Mucosa of rectum (tissue), 2 donors: Measurements from ENCODE around the gene TLX2.

Experiments
- H3K27ac ChIP-seq, 2 donors: one replicate each; pipeline ENCODE4 v1.7.0; 2013; ENCODE audit warnings: inconsistent platforms in 2 of 2, low read depth in 2 of 2, low read length in 2 of 2
- H3K27me3 ChIP-seq, 2 donors: one replicate each; pipeline ENCODE4 v1.7.0; 2013; ENCODE audit warnings: low read length in 2 of 2; ENCODE audit not compliant: control insufficient read depth in 2 of 2, insufficient read depth in 2 of 2
- H3K36me3 ChIP-seq, 2 donors: one replicate each; pipeline ENCODE4 v1.7.0; 2013; ENCODE audit warnings: low read length in 2 of 2; ENCODE audit not compliant: control insufficient read depth in 2 of 2, insufficient read depth in 2 of 2
- H3K4me1 ChIP-seq, 2 donors: one replicate each; pipeline ENCODE4 v1.7.0; 2013; ENCODE audit warnings: low read length in 2 of 2, mild to moderate bottlenecking in 1 of 2; ENCODE audit not compliant: control insufficient read depth in 2 of 2, insufficient read depth in 2 of 2
- H3K4me3 ChIP-seq, 2 donors: one replicate each; pipeline ENCODE4 v1.7.0; 2013; ENCODE audit warnings: low read length in 2 of 2
- H3K9ac ChIP-seq, 2 donors: one replicate each; pipeline ENCODE4 v1.7.0; 2013; ENCODE audit warnings: low read length in 2 of 2, low read depth in 1 of 2, mild to moderate bottlenecking in 1 of 2
- H3K9me3 ChIP-seq, 2 donors: one replicate each; pipeline ENCODE4 v1.7.0; 2013; ENCODE audit warnings: low read length in 2 of 2; ENCODE audit not compliant: control insufficient read depth in 2 of 2
- donor health status: healthy.
- donor health status: Normal muscosa, but diverticular disease.

TLX2 gene

DNA sequence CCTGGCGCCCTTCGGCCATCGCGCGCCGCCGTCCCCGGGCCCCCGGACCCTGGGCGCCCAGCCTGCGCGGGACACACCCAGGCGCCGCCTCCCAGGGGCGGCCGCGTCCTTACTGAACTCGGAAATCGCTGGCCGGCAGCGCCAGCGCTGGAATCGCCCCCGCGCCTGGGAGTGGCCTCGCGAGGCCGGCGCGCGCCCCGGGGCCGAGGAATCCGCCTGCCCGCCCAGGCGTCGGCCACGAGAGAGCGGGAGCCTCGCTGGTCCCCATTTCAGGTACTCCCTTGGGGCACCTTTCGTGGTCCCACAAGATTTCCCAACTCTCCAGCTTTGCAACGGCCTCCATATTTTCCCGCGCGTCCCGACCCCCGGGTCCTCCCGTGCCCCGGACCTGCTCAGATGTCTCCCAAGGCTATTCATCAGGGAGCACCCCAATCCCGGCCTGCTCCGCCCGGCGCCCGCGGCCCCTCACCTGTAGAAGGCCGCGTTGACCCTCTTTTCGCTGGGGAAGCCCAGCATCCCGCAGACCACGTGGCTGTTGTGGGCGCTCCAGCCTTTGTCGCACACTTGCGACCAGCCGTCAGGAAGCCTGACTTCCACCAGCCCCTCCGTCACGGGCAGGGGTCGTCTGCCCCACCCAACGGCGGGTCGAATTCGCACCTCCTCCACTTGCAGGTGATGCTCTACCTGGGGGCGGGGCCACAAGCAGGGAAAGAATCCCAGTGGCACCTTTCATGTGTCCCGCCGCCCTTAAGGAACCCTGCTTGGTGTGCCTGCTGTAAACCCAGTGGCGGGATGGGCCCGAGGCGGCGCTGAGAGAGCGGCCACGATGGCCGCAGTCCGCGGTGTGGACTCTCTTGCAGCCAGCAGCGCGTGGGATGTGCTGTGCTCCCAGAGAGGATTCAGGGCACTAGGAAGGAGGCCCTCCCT lies 34.9 kb downstream of the TLX2 start:
- Histone ChIP-seq H3K4me3 (peak overlapping the region; percentile 66 to 67), H3K4me1 (peaks cover 5 to 23% of the 10 kb centered on the region in 2 donors), H3K27ac (peak overlapping the region; percentile 43 to 57), H3K36me3 (no peaks in the 10 kb centered on the region), H3K9me3 (no peaks in the 10 kb centered on the region), H3K9ac (peak overlapping the region; percentile 52 to 74), H3K27me3 (no peaks in the 10 kb centered on the region)

DNA sequence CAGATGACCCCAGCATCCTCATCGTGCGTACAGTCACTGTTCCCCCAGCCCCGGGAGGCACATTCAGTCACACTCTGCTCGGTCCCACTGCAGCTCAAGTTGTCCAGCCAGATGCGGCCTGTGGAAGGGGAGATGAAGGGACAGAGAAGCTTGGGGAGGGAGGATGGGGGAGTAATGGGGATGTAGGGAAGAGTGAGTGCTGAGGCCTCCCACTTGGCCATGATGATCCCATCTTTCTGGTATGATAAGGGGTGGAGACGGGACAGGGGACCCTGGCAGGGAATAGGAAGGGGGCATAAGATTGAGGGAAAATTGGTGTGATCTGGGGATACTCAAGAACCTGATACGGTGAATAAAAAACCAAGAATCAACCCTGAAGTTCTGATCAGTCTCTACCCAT lies 36.0 kb downstream of the TLX2 start:
- H3K9ac ChIP-seq = no peak overlapping the region
- no peak overlapping the region for H3K4me3 ChIP-seq
- H3K27ac ChIP-seq = no peak overlapping the region
- H3K9me3 ChIP-seq = no peaks in the 10 kb centered on the region
- no peaks in the 10 kb centered on the region for H3K27me3 ChIP-seq
- H3K36me3 ChIP-seq = no peaks in the 10 kb centered on the region
- peaks cover 5 to 23% of the 10 kb centered on the region in 2 donors for H3K4me1 ChIP-seq

DNA sequence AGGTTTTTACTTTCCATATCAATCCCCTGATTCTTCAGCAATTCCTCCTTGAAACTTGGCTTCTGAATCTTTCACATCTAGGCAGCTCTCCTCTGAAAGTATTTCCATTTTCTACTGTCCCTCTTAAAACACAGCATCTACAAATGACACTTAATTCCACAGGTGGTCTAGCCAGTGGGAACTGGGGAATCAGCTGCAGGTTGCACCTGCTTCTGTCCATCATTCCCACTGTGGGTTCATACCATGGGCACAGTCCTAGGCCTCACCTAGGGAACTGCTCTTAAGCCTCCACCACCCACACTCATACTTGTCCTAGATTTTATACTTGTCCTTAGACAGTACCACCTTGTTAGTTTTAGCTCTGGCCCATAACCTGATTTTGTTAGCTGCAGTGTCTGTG lies 37.3 kb downstream of the TLX2 start:
- Histone ChIP-seq H3K4me3 (no peak overlapping the region), H3K9ac (no peak overlapping the region), H3K4me1 (peaks cover 5 to 23% of the 10 kb centered on the region in 2 donors), H3K27ac (no peak overlapping the region), H3K36me3 (peaks cover 0 to 3% of the 10 kb centered on the region in 2 donors), H3K27me3 (no peaks in the 10 kb centered on the region), H3K9me3 (no peaks in the 10 kb centered on the region)

DNA sequence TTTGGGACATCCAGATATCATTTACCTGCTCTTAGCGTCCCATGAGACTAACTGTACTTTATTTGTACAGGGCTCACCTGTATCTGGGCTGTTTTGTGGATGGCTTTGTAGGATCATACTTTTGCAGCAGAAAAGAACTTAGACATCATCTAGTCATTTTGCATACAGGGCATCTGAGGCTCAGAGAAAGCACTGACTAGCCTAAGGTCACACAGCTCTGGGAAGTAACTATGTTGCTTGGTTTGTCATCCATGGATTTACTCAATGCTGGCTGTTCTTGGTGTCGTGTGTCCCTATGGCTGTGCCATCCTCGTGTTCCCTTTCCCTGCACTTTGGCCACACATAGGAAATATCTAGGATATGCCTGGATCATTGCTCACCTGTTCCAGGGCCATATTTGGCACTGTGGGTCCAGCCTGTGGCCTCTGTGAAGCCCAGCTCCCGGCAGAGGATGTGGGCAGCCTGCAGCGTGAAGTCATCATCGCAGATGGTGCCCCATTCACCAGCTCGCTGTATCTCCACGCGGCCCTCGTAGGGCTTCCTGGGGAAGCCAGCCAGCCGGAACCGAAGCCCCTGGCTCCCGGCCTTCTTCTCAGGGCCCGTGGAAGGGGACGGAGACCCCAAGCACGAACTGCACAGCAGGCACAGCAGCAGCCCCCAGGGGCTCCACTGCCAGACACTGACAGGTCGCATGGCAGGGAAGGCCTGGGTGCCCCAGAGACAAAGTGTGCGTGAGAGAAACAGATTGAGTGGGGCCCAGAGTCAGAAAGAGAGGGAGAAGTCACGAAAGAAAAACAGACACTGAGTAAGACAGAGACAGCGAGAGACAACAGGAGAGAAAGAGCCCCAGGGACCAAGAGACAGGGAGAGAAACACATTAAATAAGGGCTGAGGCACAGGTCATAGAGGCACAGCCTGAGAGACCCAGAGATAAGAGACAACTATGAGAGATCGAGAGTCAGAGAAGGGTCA lies 38.0 kb downstream of the TLX2 start:
- Histone ChIP-seq H3K4me3 (no peak overlapping the region), H3K9me3 (no peaks in the 10 kb centered on the region), H3K4me1 (peaks cover 8 to 23% of the 10 kb centered on the region in 2 donors), H3K27ac (no peak overlapping the region), H3K9ac (no peak overlapping the region), H3K36me3 (peaks cover 0 to 7% of the 10 kb centered on the region in 2 donors), H3K27me3 (no peaks in the 10 kb centered on the region)

DNA sequence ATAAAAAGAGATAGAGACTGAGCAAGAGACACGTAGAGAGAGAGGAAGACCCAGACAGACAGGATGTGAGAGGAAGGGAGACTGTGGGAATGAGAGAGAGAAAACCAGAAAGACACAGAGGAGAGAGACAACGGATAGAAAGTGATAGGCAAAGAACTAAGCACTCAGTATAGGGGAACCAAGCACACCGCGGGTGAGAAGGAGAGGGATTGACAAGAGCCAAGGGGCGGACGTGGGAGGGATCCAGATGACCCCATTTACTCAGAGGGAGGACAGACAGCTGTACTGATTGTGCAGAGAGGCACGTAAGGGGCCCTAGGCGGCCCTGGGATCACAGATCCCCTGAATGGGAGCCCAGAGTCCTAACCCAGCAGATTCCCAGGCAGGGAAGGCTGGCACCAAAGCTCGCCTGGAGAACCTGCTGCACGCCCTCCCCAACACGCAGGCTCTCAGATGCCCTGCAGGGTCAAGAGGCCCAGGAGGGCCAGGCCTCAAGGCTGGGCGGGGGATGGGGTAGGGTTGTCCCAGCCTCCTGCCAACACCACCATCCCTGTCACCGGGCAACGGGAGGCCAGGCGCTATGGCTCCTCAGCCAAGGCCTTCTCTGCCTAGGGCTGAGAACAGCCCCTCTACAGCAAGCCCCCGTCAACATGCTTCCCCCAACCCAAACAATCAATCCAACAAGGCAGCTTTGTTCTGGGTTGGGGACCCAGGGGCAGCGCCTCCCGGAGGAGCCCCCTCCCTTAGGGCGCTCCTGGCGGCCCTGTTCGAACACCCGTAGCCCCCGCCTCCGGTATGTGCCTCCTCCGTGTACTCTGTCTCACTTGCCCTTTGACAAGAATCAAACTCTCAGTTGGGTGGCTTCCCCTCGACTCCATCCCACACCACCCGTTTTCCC lies 38.9 kb downstream of the TLX2 start:
- Histone ChIP-seq H3K4me1 (peaks cover 13 to 23% of the 10 kb centered on the region in 2 donors), H3K27ac (peak overlapping the region in 1 of 2 donors; percentile 85), H3K9me3 (no peaks in the 10 kb centered on the region), H3K27me3 (no peaks in the 10 kb centered on the region), H3K4me3 (peak overlapping the region; percentile 99), H3K9ac (peak overlapping the region; percentile 41 to 86), H3K36me3 (peaks cover 0 to 8% of the 10 kb centered on the region in 2 donors)

DNA sequence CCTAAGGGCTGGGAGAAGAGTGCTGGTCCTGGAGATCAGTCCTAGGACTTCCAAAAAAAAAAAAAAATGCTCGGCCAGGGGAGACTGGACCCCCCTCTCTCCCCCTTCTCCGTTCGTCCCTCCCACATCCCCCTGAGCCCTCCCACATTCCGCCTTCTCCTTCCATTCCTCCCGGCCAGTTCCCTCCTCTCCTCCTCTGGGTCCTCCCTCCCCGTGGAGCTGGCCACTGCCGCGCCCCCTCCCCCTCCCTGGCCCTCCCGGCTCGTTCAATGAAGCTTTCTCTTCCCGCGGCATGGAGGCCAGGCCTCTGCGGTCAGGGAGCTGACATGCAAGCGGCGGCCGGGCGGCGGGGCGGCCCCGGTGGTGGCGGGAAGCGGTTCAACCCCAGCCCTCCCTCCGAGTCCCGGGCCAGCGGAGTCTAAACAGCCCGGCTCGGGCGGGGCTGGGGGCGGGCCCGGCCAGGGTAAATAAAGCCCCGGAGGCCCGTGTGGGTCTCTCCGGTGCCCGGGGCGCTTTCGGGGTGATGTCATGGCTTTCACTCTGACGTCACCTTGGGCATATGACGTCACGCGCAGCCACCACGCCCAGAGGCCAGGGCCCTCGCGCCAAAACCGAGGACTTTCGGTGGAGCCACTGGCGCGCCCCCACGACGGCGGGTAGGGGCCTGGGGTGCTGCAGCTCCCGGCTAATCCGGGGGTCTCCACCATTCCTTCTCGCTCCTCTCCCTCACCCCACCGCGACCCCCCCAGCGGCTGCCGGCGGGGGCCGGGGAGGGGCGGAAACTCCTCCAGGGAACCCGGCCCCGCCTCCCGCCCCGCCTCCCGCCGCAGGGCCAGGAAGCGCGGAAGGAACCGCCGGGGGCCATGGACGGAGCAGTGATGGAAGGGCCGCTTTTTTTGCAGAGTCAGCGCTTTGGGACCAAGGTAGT lies 39.9 kb downstream of the TLX2 start, which contains the start of the genes DOK1 and LOXL3:
DOK1 (plus strand) TSS at position 829 of the 928 bp plus-strand sequence; CDS start at position 864, 35 bp downstream.
LOXL3 (minus strand) TSS at position 51 of the 928 bp plus-strand sequence. CDS start 1,308 bp downstream, outside the sequence.
- H3K4me1 ChIP-seq = peaks cover 18 to 20% of the 10 kb centered on the region in 2 donors
- H3K4me3 ChIP-seq = peak within 1 kb of the TSS; percentile 99
- H3K27me3 ChIP-seq = no peaks in the 10 kb centered on the region
- peak within 1 kb of the TSS; percentile 81 to 85 for H3K27ac ChIP-seq
- peaks cover 0 to 8% of the 10 kb centered on the region in 2 donors for H3K36me3 ChIP-seq
- H3K9me3 ChIP-seq = no peaks in the 10 kb centered on the region
- peak within 1 kb of the TSS; percentile 86 to 91 for H3K9ac ChIP-seq

DNA sequence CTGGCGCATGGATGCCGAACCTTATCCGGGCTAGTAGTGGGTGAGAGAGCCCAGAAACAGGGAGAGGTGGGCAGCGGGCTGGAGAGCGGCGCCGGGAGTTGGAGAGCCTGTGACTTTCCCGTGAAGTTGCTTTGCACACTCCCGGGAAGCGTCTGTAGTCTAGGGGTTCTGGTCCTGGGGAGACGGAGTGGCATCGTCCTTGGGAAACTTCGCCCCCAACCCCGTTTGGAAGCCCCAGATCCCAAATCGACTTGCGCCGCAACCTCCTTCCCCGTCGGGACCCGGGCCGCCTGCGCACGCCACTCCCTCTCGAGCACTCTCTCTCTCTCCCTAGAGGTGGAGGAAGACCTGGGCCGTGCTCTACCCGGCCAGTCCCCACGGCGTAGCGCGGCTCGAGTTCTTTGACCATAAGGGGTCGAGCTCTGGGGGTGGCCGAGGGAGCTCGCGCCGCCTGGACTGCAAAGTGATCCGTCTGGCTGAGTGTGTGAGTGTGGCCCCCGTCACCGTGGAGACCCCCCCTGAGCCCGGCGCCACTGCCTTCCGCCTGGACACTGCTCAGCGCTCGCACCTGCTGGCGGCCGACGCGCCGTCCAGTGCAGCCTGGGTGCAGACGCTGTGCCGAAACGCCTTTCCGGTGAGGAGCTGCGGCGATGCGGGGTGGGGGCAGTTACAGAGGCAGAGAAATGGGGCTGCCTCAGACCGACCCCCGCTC lies 40.7 kb downstream of the TLX2 start:
- H3K27ac ChIP-seq = peak overlapping the region; percentile 81 to 85
- H3K4me1 ChIP-seq = peaks cover 12 to 21% of the 10 kb centered on the region in 2 donors
- H3K36me3 ChIP-seq = peaks cover 0 to 8% of the 10 kb centered on the region in 2 donors
- H3K9me3 ChIP-seq = no peaks in the 10 kb centered on the region
- H3K4me3 ChIP-seq = peak overlapping the region; percentile 99
- H3K27me3 ChIP-seq = no peaks in the 10 kb centered on the region
- peak overlapping the region; percentile 86 to 91 for H3K9ac ChIP-seq

DNA sequence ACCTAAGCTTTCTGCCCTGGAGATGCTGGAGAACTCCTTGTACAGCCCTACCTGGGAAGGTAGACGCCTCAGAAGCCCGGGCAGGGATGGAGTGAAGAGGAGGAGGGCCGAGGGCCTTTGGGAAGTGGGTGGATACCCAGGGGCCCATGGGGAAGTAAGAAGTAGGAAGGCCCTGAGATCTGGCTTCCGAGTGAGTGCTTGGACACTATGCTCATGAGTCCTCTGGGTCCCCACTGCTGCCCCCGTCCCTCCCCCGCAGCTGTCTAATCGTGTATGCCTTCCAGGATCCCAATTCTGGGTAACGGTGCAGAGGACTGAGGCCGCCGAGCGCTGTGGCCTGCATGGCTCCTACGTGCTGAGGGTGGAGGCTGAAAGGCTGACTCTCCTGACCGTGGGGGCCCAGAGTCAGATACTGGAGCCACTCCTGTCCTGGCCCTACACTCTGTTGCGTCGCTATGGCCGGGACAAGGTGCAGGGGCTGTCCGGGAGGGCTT lies 41.4 kb downstream of the TLX2 start:
- Histone ChIP-seq H3K4me3 (peak overlapping the region; percentile 99), H3K4me1 (peaks cover 9 to 27% of the 10 kb centered on the region in 2 donors), H3K36me3 (peaks cover 0 to 8% of the 10 kb centered on the region in 2 donors), H3K9ac (peak overlapping the region; percentile 86 to 91), H3K27ac (peak overlapping the region in 1 of 2 donors; percentile 85), H3K27me3 (no peaks in the 10 kb centered on the region), H3K9me3 (no peaks in the 10 kb centered on the region)
